MM.1S (cell line): ENCODE results near the gene DDX3Y.

ENCODE experiments used
- DNase-seq: peaks from one replicate; pipeline ENCODE4 v3.0.0-alpha.2; 2015
- H2AFZ ChIP-seq: fragments of 300-600 bp; sonication (generic); 2 replicates; pipeline ENCODE4 v1.6.0; 2016; ENCODE audit warnings: antibody characterized with exemption, low read length
- H3F3A ChIP-seq: fragments of 300-600 bp; sonication (generic); 2 replicates; pipeline ENCODE4 v1.6.1; 2016; ENCODE audit warnings: mild to moderate bottlenecking, antibody characterized with exemption, low read length, moderate library complexity, mixed read lengths; ENCODE audit not compliant: insufficient read depth
- H3K27ac ChIP-seq: fragments of 300-600 bp; sonication (generic); 2 replicates; pipeline ENCODE4 v1.5.1; 2016; ENCODE audit warnings: mild to moderate bottlenecking, low read length
- H3K27me3 ChIP-seq: fragments of 300-600 bp; sonication (generic); replicated peaks from 2 replicates; pipeline ENCODE4 v1.6.0; 2016; ENCODE audit warnings: low read length; ENCODE audit not compliant: insufficient read depth
- H3K36me3 ChIP-seq: fragments of 300-600 bp; sonication (generic); replicated peaks from 2 replicates; pipeline ENCODE4 v1.6.1; 2016; ENCODE audit warnings: mild to moderate bottlenecking, low read length, mixed read lengths; ENCODE audit not compliant: insufficient read depth
- H3K4me1 ChIP-seq: fragments of 300-600 bp; sonication (generic); 2 replicates; pipeline ENCODE4 v1.6.1; 2016; ENCODE audit warnings: low read length, mixed read lengths
- H3K4me2 ChIP-seq: fragments of 300-600 bp; sonication (generic); 2 replicates; pipeline ENCODE4 v1.6.0; 2016; ENCODE audit warnings: low read depth, low read length
- H3K4me3 ChIP-seq: fragments of 300-600 bp; sonication (generic); 2 replicates; pipeline ENCODE4 v1.5.1; 2016; ENCODE audit warnings: low read length, mixed read lengths
- H3K79me2 ChIP-seq: fragments of 300-600 bp; sonication (generic); 2 replicates; pipeline ENCODE4 v1.6.1; 2016; ENCODE audit warnings: mixed run types, low read length, mixed read lengths
- H3K9ac ChIP-seq: fragments of 300-600 bp; sonication (generic); 2 replicates; pipeline ENCODE4 v1.6.1; 2016; ENCODE audit warnings: low read length, mixed read lengths
- H3K9me2 ChIP-seq: fragments of 300-600 bp; sonication (generic); replicated peaks from 2 replicates; pipeline ENCODE4 v1.6.1; 2016; ENCODE audit warnings: mild to moderate bottlenecking, low read length, mixed read lengths; ENCODE audit not compliant: insufficient read depth
- H3K9me3 ChIP-seq: fragments of 300-600 bp; sonication (generic); replicated peaks from 2 replicates; pipeline ENCODE4 v1.6.1; 2016; ENCODE audit warnings: mild to moderate bottlenecking, low read length, mixed read lengths; ENCODE audit not compliant: insufficient read depth
- H4K20me1 ChIP-seq: fragments of 300-600 bp; sonication (generic); 2 replicates; pipeline ENCODE4 v1.6.1; 2016; ENCODE audit warnings: mild to moderate bottlenecking, low read length, moderate library complexity, mixed read lengths; ENCODE audit not compliant: insufficient read depth
- EZH2 ChIP-seq: fragments of 300-600 bp; sonication (generic); optimal IDR thresholded peaks from 2 replicates; pipeline ENCODE3; 2017; ENCODE audit warnings: low read depth, mild to moderate bottlenecking, antibody characterized with exemption, low read length, mixed read lengths
- EZH2phosphoT487 ChIP-seq: fragments of 300-600 bp; sonication (generic); IDR thresholded peaks from 2 replicates; pipeline ENCODE4 v1.6.1; 2018; ENCODE audit warnings: antibody characterized with exemption, low read length
- TF ChIP-seq, protein P1 (sequence below): fragments of 300-600 bp; sonication (generic); IDR thresholded peaks from 2 replicates; pipeline ENCODE4 v1.5.1; 2016; ENCODE audit warnings: antibody characterized with exemption, low read length, mixed read lengths

The DDX3Y gene

GRCh38 chrY:12904618-12905516, at the start of gene DDX3Y:
TSS of gene DDX3Y (plus strand) at chrY:12904868. CDS start at chrY:12904937, 69 bp downstream.
- H3K27ac ChIP-seq: no peak within 1 kb of the TSS
- TF ChIP-seq EZH2phosphoT487: no peak
- TF ChIP-seq, protein P1, sequence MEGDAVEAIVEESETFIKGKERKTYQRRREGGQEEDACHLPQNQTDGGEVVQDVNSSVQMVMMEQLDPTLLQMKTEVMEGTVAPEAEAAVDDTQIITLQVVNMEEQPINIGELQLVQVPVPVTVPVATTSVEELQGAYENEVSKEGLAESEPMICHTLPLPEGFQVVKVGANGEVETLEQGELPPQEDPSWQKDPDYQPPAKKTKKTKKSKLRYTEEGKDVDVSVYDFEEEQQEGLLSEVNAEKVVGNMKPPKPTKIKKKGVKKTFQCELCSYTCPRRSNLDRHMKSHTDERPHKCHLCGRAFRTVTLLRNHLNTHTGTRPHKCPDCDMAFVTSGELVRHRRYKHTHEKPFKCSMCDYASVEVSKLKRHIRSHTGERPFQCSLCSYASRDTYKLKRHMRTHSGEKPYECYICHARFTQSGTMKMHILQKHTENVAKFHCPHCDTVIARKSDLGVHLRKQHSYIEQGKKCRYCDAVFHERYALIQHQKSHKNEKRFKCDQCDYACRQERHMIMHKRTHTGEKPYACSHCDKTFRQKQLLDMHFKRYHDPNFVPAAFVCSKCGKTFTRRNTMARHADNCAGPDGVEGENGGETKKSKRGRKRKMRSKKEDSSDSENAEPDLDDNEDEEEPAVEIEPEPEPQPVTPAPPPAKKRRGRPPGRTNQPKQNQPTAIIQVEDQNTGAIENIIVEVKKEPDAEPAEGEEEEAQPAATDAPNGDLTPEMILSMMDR: no peak
- TF ChIP-seq EZH2: no peak
- DNase-seq: no peak
- no peaks in the 10 kb centered on the region for H3K9me3 ChIP-seq
- H3F3A ChIP-seq: no peaks in the 10 kb centered on the region
- H3K4me3 ChIP-seq: no peak within 1 kb of the TSS
- no peaks in the 10 kb centered on the region for H4K20me1 ChIP-seq
- no peaks in the 10 kb centered on the region for H3K9me2 ChIP-seq
- no peak within 1 kb of the TSS for H2AFZ ChIP-seq
- H3K4me1 ChIP-seq: no peaks in the 10 kb centered on the region
- H3K27me3 ChIP-seq: no peaks in the 10 kb centered on the region
- H3K4me2 ChIP-seq: no peak within 1 kb of the TSS
- H3K36me3 ChIP-seq: no peaks in the 10 kb centered on the region
- no peak within 1 kb of the TSS for H3K9ac ChIP-seq
- H3K79me2 ChIP-seq: no peaks in the 10 kb centered on the region

DNA sequence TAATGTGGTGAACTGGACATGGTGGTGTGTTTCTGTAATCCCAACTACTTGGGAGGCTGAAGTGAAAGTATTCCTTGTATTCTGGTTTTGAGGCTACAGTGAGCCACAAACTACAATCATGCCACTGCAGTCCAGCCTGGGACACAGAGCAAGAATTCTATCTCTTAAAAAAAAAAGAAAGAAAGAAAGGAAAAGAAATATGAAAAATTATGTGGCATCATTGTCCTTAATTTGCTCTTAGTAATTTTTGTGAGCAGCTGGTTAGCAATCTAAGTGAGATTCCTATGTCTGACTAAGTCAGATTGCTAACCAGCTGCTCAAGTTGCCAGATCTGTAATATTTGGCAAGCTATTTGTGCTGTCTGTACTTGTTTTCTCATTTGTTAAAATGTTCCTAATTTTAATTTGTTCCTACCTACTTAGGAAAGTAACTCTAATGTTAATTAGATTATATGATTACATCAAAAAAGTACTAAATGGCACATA, 48.8 kb upstream of the DDX3Y start:
- TF ChIP-seq EZH2phosphoT487 (no peak), EZH2 (no peak)
- TF ChIP-seq, protein P1: no peak
- Histone ChIP-seq H3K9ac (no peak overlapping the region), H3K4me2 (no peak overlapping the region), H3K36me3 (no peaks in the 10 kb centered on the region), H3K79me2 (no peaks in the 10 kb centered on the region), H3K9me3 (no peaks in the 10 kb centered on the region), H3K27ac (no peak overlapping the region), H3K27me3 (no peaks in the 10 kb centered on the region), H3K4me3 (no peak overlapping the region), H3K9me2 (no peaks in the 10 kb centered on the region), H3F3A (no peaks in the 10 kb centered on the region), H2AFZ (no peak overlapping the region), H3K4me1 (no peaks in the 10 kb centered on the region), H4K20me1 (no peaks in the 10 kb centered on the region)
- DNase-seq: no peak

DNA sequence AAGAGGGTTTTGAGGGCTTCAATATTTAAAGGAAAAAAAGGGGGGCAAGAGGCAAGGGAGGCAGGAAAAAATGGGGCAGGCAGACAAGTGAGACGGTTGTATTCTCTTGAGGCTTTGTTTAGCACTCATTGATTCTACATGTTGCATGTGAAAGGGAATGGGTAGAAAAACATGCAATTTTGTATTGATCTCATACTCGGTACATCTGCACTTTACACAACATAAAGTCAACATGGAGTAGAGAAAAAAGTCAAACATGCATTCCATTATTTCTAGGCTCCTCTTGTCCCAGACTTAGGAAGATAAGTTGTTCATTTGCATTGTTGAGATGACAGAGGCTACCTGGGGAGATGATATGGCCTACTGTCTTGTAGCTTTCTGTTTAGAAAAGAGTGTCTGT, 36.7 kb upstream of the DDX3Y start:
- TF ChIP-seq EZH2: no peak
- TF ChIP-seq, protein P1: no peak
- no peak for TF ChIP-seq EZH2phosphoT487

More for the DNA sequence above, 36.7 kb upstream of the DDX3Y start:
- Histone ChIP-seq H3K9me3 (no peaks in the 10 kb centered on the region), H3K4me1 (no peaks in the 10 kb centered on the region), H3K27me3 (no peaks in the 10 kb centered on the region), H3K9me2 (no peaks in the 10 kb centered on the region), H4K20me1 (no peaks in the 10 kb centered on the region), H3K4me3 (no peak overlapping the region), H3K4me2 (no peak overlapping the region), H3K27ac (no peak overlapping the region), H3K36me3 (no peaks in the 10 kb centered on the region), H3F3A (no peaks in the 10 kb centered on the region), H2AFZ (no peak overlapping the region), H3K9ac (no peak overlapping the region), H3K79me2 (no peaks in the 10 kb centered on the region)
- DNase-seq: no peak
